GM20431 (cell line): ENCODE results near the gene BUB1B.
"Not testable (repeated sequence)": the region's sequence is repeated elsewhere in the genome, so short reads cannot be mapped to it uniquely, and the experiment has no call there.

ENCODE experiments used
- in situ Hi-C: fragments of 300-500 bp; cut with MseI, MboI; formaldehyde crosslinking; loops from one replicate; pipeline ENCODE4 v1.15.0; 2020; ENCODE audit warnings: low sequenced_read_pairs; ENCODE audit not compliant: unreplicated experiment

Gene BUB1B, protein sequence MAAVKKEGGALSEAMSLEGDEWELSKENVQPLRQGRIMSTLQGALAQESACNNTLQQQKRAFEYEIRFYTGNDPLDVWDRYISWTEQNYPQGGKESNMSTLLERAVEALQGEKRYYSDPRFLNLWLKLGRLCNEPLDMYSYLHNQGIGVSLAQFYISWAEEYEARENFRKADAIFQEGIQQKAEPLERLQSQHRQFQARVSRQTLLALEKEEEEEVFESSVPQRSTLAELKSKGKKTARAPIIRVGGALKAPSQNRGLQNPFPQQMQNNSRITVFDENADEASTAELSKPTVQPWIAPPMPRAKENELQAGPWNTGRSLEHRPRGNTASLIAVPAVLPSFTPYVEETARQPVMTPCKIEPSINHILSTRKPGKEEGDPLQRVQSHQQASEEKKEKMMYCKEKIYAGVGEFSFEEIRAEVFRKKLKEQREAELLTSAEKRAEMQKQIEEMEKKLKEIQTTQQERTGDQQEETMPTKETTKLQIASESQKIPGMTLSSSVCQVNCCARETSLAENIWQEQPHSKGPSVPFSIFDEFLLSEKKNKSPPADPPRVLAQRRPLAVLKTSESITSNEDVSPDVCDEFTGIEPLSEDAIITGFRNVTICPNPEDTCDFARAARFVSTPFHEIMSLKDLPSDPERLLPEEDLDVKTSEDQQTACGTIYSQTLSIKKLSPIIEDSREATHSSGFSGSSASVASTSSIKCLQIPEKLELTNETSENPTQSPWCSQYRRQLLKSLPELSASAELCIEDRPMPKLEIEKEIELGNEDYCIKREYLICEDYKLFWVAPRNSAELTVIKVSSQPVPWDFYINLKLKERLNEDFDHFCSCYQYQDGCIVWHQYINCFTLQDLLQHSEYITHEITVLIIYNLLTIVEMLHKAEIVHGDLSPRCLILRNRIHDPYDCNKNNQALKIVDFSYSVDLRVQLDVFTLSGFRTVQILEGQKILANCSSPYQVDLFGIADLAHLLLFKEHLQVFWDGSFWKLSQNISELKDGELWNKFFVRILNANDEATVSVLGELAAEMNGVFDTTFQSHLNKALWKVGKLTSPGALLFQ

DNA sequence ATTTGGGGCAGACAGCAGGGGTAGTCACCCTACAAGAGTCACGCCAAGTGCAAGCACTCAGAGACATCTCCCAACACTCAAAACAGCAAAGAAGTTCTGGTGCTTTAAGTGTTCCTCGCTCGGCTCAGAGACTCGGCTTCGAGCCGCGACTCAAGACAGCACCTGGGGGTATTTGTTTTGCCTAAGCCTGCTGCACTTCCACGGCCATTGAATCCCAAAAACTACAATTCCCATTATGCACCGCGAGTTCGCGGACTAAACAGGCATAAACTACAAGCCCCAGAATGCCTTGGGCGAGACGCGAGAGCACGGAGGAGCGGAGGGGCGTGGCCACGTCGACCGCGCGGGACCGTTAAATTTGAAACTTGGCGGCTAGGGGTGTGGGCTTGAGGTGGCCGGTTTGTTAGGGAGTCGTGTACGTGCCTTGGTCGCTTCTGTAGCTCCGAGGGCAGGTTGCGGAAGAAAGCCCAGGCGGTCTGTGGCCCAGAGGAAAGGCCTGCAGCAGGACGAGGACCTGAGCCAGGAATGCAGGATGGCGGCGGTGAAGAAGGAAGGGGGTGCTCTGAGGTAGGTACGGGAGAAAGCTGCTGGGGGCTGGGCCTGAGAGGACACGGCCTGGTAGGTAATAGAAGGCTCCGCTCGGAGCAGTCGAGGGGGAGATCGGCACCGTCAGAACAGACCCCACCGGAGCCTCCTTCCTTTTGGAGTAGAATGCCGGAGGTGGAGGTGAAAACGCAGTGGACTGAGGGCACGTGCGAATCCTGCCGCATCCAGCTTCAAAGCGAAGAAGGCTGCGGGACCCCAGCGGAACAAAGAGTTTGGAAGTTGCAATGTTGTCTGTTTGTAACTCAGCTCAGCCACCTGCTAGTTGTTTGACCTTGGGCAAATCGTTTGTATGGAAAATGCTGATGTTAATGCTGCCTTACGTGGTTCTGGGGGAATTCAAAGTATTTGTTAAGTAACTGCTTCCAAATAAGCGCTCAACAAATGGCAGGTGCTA is at the start of gene BUB1B:
Gene BUB1B, plus strand, starts transcription at position 381 of the 1,000 bp plus-strand sequence. Its CDS starts 152 bp downstream, at position 533.
- in situ Hi-C loops, result no loop called here

DNA sequence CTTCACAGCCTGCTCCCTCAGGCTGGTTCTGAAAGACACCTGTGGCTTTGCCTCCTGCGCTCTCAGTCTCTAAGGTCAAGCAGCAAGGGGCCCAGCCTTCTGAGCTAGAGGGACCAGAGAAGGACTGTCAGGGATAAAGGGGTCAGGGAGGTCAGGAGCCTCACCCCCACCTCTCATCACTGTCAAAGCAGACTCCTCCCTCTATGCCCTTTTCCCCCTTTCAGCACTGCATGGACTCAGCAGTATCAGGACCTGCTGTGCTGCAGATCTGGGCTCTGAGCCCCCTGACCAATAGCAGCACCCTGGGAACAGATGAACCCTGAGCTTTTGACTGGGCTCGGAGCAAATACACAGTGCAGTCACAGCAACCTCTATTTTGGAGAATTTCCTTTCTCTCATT is 49.0 kb upstream of the BUB1B start:
- in situ Hi-C loops, result loop anchor here (10.0 kb wide), 1 partner anchor 67 kb away; no protein-coding TSS in a partner anchor

DNA sequence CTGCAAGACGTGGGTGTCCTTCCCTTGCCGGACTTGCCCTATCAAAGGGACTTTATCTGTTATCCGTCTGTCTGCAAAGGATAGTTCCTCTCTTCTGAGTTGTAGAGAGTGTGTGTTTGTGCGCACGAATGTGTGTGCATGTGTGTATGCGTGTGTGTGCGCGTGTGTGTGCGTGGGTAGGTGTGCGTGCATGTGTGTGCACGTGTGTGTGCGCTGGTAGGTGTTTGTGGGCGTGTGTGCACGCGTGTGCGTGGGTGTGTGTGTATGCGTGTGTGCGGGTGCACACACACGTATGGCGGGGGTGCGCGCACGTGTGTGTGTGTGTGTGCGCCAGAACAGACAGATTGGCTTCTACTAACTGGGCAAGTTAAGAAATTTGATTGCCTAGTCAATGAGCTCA is 48.1 kb upstream of the BUB1B start:
- in situ Hi-C loops, result loop anchor here (10.0 kb wide), 1 partner anchor 68 kb away; no protein-coding TSS in a partner anchor

DNA sequence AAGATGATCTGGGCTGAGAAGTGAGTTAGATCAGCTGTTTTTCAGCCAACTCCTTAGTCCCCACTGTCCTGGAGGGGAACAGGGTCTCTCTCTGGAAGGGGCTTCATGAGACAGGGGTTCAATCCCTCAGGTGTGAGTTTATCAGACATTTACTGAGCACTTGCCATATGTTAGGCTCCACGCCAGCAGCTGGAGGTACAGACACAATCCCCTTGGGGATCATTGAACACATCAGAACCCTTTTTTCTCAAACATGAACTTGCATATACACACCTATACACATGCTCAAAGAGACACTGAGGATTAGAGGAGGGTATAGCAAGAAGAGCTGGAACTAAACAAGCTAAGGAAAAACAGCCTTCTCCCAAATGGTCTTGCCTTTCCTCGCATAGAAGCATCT is 46.7 kb upstream of the BUB1B start:
- in situ Hi-C loops, result loop anchor here (10.0 kb wide), 1 partner anchor 69 kb away; no protein-coding TSS in a partner anchor

DNA sequence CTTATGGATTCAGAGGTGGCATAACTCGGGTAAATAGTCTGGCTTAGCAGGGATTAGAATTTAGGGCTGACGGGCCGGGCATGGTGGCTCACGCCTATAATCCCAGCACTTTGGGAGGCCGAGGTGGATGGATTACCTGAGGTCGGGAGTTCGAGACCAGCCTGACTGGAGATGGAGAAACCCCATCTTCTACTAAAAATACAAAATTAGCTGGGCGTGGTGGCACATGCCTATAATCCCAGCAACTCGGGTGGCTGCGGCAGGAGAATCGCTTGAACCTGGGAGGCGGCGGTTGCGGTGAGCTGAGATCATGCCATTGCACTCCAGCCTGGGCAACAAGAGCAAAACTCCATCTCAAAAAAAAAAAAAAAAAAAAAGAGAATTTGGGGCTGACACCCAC is 45.8 kb upstream of the BUB1B start:
- in situ Hi-C loops, result loop anchor here (10.0 kb wide), 1 partner anchor 70 kb away; no protein-coding TSS in a partner anchor

DNA sequence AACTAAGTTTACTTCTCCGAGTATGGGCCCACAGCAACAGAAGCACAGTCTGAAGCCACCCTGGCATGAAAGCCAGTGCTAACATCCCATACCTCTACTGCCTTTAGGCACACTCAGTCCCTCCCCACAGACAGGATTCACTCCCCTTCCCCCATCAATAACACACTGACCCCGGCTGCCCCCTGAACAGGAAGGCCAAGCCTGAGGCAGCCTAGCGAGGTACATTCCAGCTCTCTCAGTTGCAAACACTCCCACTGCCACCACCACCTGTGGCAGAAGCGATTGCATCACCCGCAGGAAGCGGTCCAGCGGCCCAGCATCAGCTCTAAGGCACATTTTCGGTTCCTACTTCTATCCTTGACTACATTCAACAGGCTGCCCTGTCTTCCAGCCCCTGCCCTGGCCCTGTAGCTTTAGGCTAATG is 45.2 kb upstream of the BUB1B start:
- in situ Hi-C loops, result loop anchor here (10.0 kb wide), 1 partner anchor 71 kb away; no protein-coding TSS in a partner anchor

DNA sequence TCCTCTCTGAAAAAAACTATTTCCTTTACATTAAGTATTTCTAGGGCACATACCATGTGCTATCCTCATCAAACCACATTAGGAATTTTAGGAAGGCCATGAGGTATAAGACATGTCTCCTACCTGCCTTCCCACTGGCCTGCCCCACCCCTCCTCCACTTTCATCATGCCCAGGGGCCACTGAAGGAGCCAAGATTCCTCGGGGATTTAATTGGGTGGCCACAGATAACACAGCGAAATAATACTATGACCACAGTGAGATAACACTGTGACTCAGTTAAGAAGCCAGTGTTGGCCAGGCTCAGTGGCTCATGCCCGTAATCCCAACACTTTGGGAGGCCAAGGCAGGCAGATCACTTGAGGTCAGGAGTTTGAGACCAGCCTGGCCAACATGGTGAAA is 42.4 kb upstream of the BUB1B start:
- in situ Hi-C loops, result loop anchor here (10.0 kb wide), 1 partner anchor 74 kb away; no protein-coding TSS in a partner anchor

DNA sequence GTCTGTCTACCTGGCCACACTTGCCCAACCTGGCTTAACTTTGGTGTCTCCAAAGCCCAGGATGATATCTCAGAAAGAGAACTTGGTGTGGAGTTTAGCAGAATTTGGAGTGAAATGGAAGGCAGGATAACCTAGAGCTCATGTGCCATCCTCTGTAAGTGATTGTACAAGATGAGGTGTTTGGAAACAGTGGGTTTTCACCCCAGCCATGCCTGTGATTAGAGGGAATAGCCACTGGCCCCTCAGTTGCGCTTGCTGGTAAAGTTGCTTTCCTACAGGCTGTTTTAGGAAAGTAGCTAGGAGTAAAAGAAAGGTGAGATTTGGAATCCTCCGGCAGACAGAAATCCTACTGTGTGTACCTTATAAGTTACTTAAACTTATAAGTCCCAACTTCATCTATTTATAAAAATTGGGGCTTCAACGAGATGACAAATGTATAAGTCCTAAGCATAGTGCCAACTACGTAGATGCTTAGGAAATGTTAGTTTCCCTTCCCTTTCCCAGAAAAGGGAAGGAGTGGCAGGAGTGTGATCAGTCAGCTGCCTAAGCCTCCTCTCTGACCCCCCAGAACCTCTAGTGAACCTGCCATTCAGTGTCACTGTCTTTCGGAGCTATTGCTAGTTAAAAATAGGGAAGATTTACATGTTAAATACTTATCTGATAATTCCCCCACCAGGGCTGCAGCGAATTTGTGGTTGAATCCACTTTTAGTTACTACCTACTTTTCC is 38.8 kb upstream of the BUB1B start:
- in situ Hi-C loops, result no loop called here

DNA sequence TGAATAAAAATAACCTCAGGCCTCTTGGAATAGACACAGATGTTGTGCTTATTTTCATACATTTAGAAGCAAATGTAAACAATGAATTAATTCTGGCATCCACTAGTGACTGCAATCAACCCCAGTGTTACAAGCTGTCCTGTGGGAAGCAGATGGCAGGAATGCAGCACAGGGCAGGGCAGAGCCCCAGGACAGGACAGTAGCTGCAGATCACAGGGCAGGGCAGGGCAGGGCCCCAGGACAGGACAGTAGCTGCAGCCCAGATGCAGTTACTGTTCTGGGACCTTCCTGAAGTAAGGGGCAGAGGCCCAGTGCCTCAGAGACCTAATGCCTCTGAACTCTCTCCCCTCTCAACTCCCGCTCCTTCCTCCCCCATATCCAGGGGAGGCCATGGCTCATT is 37.9 kb upstream of the BUB1B start:
- in situ Hi-C loops, result not testable (repeated sequence)

DNA sequence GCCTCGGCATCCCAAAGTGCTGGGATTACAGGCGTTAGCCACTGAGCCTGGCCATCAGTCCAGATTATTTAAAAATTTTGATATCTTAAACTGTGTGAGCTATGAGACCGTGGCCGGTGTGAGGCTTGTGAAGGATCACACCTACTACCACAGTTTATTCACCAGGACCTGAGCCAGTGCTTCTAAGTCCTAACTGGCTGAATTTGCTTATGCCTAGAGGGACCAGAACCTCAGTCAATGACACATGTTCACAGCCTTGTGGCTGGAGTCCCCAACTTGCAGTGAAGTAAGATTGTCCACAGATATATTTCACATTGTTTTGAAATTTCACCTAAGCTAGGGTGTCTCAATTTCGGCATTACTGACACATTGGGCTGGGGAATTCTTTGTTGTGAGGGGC is 37.0 kb upstream of the BUB1B start:
- in situ Hi-C loops, result not testable (repeated sequence)

DNA sequence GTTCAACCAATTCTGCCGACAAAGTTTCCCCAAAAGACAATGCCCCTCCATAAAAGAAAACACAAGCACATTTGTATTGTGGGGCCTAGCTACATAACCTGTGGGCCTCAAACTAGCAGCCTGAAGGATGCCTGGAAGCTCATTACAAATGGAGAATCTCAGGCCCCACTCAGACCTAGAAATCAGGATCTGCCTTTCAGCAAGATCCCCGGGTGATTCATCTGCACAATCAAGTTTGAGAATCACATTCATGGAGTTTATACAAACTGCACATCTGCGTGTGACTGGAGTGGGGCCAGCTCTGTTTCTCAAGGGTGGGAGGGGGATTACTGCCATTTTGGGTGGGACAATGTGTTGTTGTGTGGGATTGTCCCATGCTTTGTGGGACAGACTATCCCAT is 36.5 kb upstream of the BUB1B start:
- in situ Hi-C loops, result not testable (repeated sequence)

DNA sequence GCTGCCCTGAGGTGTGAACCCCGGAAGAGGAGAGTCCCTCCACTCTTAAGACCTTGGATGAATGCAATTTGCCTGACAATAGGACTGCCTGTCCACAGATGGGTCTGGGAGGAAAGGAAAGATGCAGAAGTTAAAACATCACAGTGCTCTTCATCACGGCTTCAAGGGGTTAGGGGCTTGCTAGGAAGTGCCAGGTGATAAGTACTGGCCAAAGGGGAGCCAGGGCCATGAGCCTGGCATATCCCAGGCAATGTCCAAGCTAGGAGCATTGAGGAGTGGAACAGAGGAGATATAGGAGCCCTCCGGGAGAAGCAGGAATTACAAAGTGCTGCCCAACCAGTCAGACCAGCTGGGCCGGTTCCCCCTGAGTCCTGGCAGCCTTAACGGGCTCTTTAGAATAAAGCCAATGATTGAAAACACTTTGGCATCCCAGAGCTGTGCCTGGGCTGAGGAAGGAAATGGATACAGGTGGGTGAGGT is 36.0 kb upstream of the BUB1B start:
- in situ Hi-C loops, result not testable (repeated sequence)

DNA sequence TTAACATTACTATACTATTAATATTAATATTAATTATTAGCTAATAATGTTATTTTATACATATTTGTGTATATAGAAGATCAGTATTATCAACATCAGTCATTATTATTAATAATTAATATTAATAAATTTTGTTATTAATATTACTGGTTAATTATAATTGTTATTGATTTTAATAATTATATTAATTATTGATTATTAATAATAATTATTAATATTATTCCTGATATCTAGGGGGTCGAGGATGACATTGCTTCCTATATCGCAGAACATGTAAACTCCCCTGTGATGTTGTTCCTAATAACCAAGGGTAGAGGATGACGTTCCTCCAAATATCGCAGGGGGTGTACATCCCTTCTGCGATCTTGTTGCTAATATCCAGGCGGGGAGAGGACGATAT is 34.9 kb upstream of the BUB1B start:
- in situ Hi-C loops, result no loop called here

DNA sequence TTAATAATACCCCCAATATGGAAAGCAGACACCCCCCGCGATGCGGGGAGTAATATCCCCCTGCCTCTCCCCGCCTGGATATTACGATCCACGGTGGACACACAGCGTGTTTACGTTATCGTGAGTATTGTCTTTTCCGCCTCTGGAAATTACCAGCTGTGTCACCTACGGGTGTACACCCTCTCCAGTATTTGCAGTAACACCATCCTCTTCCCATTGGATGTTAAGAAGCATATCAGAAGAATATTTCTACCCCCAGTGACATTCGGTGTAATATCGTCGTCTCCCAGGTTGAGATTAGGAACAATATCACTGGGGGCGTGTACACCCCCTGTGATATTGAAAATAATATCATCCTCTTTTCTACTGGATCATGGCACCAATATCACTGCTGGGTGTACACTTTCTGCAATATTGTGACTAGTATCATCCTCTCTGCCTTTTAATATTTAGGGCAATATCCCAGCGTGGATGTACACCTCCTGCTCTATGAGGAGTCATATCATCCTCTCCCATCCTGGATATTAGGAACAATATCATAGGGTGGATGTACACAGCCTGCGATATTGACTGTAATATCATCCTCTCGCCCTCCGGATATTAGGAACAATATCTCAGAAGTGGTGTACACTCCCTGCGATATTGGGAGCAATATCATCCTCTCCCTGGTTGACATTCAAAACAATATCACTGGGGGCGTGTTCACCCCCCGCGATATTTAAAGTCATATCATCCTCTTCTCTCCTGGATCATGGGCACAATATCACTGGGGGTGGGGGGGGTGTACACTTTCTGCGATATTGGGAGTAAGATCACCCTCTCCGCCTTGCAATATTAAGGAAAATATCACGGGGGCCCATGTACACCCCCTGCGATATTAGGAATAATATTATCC is 31.9 kb upstream of the BUB1B start:
- in situ Hi-C loops, result no loop called here

DNA sequence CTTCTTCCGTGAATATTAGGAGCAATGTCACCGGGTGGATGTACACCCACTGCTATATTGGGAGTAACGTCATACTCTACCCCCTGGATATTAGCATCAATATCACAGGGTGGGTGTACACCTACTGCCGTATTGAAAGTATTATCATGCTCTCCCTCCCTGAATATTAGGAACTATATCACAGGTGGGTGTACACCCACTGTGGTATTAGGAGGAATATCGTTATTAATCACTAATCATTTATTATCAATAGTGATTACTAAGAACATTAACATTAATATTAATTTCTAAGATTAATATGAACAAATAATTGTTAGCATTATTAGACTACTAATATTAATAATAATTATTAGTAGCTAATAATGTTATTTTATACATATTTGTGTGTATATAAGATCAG is 30.8 kb upstream of the BUB1B start:
- in situ Hi-C loops, result no loop called here

DNA sequence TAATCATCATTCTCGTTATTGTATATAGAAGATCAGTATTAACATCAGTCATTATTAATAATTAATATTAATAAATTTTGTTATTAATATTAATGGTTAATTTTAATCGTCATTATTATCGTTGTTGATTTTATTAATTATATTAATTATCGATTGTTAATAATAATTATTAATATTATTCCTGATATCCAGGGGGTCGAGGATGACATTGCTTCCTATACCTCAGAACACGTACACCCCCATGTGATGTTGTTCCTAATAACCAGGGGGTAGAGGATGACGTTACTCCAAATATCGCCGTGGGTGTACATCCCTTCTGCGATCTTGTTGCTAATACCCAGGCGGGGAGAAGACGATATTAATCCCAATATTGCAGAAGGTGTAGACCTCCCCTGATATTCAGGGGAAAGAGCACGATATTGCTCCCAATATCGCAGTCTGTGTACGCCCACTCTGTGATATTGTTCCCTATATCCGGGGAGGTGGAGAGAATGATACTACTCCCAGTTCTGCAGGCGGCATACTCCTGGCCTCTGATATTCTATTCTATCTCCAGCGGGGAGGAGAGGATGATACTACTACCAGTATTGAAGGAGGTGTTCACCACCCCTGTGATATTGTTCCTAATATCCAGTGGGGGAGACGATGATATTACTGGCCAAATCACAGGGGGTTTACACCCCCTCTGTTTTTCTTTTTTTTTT is 29.9 kb upstream of the BUB1B start:
- in situ Hi-C loops, result no loop called here

DNA sequence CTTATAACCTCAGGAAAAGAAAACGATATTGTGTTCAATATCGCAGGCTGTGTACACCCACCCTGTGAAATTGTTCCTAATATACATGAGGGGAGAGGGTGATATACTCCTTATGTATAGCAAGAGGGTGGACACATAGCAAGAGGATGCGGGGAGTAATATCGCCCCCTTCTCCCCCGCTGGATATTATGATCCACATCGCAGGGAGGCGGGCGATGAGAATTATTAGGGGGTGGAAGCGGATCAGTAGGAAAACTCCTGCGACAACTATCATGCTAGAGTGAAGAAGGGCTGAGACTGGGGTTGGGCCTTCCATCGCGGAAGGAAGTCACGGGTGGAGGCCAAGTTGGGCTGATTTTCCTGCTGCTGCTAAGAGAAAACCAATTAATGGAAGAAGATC is 27.3 kb upstream of the BUB1B start:
- in situ Hi-C loops, result no loop called here
